ENCODE data around the gene JPH4.

Gene JPH4

GRCh38 chr14:23577710-23578392 lies 739 bp downstream of the JPH4 start:
- DNase-seq, result no peak

GRCh38 chr14:23577004-23577681 lies 1.4 kb downstream of the JPH4 start:
- DNase-seq, result no peak

- no peak for DNase-seq
These were observed 5.1 kb downstream of the JPH4 start for GRCh38 chr14:23573384-23574015.

DNA sequence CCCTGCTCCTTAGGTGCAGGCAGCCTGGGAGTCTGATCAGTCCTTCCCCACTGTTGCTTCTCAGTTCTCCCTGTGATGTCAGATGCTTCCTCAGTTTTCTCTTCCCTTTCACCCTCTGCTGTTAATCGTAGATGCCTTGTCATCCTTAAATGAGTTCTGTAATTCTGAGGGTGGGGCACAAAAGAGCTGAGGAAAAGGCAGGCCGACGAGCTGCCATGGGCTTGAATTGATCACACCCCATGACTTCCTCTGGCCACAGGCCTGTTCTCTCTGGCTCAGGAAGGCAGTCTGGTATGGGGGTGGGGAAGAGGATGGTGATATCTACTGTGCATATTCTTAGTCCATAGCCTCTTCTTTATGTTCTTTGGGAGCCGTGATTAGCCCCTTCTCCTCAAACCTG lies 5.8 kb downstream of the JPH4 start:
- DNase-seq, result no peak

- DNase-seq, result no peak
These were observed 6.1 kb downstream of the JPH4 start for GRCh38 chr14:23572524-23572828.

DNA sequence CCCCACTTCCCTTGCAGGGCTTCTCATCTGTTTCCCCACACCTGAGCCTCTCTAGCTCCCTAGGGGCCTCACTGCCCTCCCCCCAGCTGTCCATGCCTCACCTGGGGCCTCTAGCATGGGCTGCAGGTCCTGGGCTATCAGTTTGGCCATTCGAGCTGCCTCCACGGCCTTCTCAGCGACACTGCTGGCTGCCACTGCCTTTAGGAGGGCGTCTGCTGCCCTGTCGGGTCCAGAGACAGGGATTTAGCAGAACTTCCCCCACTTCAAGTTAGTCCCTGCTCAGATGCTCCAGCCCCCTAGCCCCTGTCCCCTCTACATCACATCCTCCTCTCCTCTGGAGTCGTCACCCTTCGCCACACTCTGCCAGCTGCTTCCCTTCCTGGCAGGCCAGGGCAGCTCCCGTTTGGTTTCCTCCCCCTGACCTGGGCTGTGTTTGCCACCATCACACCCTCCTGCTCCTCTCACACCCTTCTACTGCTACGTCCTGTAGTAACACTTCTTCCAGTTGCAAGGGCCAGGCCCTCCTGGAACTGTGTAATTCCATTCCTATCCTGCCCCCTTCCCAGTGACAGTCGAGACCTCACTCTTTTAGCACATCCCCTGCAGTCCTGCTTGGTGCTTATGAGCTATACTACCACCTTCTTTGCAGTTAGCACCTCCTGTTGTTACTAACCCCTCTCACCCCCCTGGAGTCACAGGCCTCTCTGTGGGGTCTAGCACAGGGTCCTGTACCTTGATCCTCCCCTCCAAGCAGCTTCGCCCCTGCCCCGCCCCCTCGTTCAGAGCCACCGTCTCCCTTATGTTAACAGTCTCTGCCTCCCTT lies 6.7 kb downstream of the JPH4 start:
- no peak for DNase-seq

DNA sequence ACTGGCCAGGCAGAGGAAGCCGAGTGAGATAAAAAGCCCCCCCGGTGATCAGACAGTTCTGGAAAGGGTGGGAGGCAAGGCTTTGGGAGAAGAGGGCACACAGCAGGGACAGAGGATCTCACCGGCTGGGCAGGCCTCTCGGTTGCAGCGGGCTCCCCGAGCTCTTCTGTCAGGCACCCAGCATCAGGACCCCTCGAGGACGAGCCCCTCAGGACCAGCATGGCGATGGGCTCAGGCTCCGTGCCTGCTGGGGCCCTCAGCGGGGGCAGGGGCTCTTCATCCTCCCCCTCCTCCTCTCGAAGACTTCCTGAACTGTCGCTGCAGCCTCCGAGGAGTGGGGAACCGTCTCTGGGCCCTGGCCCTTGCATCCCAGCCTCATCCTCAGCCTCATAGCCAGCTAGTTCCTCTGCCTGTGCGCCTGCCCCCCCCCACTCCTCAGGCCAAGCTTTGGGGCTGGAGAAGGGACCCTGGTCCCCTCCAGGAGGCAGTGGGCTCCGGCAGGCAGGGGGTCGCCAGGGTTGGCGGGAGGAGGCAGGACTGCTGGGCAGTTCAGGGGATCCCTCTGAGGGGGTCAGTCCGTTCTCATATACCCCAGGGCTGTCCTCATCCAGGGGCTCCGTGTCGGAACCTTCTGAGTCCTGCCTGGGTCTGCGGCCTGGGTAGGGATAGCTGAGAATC lies 7.6 kb downstream of the JPH4 start:
- no peak for DNase-seq

DNA sequence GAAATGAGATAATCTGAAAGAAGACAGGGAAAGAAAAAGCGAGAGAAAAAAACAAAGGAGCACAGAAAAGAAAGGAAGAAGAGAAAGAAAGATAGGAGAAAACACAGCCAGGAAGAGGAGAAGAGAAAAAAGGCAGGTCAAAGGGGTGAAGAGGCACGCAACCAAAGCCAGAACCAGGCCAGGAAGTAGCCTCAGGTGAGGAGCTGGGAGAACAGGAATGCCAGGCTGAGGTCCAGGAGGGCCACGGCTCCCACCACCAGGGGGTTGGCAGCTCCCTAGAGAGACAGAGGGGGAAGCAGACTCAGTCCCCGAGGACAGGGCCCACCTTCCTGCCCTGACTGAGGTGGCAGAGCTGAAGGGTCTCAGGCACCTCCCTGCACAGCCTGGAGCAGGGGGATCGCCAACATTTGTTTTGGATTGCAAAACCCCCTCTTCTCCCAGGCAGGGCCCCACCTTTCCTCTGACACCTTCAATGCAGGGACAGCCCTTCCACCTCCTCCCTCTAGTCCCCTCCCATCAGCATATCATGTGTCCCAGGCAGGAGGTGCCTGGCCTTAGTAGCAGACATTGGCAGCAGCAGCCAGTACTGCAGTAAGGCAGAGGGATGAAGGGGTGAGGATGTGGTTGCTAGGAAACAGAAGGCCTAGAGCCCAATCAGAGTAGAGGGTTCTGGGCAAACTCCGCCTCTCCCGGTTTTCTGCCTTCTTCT lies 9.0 kb downstream of the JPH4 start:
- DNase-seq, result no peak

DNA sequence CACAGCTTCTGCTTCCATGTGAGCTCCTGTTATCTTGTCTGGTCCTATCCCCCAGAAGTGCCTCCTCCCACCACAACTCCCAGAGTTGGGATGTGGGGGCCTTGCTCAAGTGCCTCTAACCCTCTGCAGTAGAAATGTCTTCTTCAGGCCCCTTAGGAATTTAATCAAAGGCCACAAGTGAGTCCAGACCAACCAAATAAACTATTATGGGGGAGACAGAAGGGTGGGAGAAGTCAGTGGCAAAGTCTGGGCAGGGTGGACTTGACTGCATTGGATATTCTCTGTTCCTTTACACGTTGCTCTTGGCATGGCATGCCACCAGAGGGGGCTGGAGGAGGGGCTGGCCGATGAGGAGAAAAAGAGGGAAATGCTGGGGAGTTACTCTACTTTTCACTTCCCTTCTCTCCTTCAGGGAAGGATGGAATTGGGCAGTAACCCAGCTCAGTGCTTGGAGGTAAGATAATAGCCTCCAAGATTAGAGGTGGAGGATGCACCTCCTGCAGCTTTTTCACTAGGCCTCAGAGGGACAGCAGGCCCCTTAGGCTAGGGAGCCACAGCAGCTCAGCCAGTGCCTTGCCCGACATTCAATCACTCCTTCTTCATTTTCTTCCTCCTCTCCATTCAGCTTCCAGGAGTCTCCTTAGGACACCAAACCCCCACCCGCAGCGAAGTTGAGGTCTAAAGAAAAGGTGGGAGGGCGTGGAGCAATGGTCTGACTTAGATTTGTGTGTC lies 9.8 kb downstream of the JPH4 start:
- DNase-seq, result no peak

DNA sequence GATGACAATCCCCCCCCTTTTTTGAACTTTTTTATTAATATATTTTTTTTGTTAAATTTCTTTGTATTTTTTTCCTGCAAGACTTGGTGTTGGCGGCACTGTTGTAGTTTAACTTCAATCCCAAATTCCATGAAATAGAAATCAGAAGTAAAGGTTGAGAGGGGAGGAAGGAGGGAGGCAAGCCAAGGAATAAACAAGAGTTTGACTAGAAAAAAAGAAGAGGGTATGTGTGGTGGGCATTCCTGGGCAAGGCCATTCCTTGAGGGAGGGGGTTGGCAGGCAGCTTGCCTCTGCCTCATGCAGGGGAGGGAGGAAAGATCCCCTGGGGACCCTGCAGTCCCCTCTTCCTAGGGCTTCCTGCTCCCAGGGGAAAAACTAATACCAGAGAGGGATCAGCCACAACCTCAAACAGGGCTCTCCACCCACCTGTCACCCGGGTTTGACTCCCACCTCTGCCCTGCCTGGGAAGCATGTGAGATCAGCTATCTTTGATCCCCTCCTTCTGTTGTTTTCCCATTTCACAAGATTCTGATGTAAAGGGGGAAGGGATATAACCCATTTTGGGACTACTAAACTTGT lies 10.5 kb downstream of the JPH4 start:
- DNase-seq, result no peak

- DNase-seq, result peak; percentile 86
These were observed 11.2 kb downstream of the JPH4 start, which contains the start of gene AP1G2 for GRCh38 chr14:23567186-23568020. Gene AP1G2, minus strand, starts transcription at chr14:23567791. Its CDS starts 477 bp downstream, at chr14:23567314.

DNA sequence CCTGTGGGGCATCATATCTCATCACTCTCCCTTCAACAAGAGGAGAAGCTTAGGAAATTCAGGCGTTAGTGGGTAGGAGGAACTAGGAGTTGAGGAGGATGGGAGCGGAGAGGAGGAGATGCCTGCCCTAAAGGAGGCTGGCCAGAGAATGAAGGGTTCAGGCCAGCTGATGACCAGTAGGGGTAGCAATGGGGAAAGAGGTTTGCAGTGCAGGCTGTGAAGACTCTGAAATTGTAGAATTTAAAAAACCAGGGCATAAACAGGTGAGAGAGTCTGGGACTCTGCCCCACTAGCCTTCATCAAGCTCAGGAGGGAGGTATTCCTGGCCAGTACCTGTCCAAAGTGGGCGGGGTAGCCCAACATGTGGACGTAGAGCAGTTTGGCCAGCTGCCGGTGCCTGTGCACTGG lies 11.8 kb downstream of the JPH4 start:
- no peak for DNase-seq

DNA sequence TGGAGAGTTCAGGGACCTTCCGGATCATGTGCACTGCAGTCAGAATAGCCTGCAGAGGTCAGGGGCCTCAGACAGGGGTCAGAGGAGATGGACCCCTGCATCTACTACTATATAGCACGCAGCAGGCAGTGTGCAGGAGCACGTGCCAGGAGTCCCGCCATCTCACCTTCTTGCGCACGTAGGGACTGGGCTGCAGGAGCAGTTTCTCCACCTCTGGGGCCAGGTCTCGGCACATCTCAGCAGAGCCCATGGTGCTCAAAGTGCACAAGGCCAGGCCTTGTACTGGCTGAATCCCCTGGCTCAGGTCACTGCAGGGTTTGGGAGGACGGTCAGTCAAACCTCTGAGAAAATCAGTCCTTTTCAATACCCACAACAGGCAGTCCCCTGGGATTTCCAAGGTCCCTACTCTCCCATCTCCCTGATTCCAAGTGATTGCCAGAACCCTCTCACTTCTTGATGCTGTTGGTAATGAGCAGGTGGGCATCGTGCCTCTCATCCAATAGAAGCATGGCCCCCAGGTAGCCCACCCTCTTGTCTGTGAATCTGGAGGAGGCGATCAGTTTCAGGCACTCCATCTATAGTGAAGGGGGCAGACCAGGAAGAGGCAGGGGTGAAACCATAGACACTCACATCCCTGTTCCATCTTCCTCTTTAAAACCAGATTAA lies 12.3 kb downstream of the JPH4 start:
- no peak for DNase-seq

DNA sequence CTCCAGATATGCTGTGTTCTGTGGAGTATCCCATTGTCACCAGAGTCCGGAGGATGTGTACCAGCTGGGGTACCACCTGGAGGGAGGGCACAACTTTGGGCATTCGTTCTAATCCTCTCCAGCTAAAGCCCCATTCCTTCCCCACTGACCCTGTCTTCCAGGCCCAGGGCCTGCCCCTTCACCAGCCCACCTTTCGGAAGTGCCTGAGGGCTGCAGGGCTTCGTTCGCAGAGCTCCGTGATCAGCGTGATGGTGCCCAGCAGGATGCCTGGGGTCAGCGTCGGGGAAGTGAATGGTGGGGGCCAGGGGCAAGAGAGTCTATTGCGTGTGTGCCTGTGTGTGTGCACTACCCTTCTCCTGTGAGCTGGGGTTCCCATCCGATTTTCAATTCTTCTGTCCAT lies 13.0 kb downstream of the JPH4 start:
- no peak for DNase-seq

DNA sequence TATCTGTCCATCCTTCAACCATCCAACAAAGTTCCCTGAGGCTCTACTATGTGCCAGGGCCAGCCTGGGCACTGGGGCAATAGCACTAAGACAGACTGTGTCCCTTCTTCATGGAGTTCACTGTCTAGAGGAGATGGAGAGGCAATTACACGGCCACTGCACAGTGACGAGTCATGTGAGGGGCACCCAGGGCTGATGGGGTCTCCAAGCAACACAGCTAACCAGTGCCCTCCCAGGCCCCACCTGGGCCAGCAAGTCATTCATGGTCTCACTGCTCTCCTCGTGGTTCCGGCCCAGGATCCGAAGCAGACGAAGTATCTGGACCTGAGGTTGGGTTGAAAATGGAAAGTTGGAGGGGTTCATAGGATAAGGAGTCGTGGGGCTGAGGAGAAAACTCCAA lies 13.7 kb downstream of the JPH4 start:
- no peak for DNase-seq

DNA sequence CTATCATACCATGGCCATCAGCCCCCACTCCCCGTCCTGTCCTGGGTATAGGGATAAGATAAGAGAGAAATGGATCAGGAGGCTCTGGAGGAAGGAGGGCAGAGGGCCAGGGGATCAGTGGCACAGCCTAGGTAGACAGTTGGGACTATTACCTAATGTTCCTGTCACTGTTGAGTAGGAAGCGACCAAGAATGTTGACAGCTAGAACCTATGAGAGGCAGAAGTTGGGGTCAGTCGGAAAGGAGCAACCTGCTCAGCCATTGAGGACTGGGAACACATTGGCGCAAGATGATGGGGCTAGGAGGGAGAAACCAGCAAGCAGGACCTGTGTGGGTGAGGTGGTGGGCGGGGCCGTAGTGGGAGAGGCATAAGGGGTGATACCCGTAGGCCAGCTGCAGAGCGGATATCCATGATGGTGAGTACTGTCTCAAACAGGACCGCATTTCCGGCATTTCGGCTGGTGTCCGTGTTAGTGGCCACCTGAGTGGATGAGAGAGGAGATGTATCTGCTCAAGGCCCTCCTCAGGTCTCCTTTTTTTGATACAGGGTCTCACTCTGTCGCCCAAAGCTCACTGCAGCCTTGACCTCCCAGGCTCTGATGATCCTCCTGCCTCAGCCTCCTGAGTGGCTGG lies 14.3 kb downstream of the JPH4 start:
- no peak for DNase-seq

DNA sequence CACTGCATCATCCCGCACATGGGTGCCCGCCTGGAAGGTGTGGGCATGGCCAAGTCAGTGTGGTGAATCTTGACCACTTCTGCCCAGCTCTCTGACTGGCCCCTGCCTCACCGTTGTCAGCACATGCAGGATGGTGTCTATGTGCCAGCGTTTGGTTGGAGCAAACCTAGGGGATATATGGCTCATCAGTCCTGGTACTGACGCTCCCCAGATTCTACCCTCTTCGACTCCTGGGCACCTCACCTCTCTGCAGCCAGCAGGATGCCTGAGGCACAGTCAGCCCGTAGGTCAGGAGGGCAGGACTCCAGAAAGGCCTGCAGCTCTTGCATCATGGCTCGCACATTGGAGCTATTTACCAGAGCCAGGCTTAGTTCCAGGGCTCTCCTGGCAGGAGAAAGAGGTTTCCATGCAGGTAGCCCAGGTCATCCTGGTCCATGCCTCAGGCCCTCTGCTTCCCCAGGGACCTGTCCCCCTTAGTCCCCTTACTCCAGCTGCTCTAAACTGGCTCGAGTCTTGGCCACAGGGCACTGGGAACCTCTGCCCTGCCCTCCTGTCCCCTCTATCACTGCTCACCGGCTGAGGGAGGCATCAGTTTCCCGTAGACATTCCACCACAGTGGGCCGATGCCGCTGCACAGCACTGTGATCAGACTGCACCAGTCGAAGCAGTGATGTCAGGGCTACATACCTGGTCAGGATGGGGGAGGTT lies 15.0 kb downstream of the JPH4 start:
- DNase-seq, result no peak

DNA sequence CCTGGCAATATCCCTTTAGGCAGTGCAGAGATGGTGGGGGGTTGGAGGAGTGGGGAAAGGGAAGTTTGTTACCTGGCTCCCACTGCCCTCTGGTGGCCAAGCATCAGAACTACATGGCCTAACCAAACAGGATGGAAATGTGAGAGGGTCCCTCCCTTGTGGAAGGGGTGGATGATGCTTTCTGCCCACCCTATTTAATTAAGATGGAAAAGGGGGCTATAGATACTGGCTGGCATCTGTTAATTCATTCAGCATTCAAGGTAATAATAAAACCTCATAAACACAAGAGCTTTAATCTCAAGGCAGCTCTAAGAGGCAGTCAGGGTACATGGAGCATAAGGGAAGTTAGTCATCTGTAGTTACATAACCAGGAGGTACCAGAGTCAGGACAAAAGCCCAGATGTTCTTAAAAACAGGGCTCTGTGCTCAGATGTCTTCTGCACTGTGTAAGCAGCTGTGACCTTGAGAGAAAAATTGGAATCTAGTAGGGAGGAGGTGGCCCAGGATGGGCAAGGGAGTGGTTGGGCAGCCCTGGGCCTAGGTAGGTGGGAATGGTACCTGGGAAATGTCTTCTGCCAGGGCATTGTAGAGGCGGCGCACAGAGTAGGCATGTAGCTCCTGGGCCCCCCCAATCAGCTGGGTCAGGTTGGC lies 15.6 kb downstream of the JPH4 start:
- peak; percentile 63 for DNase-seq
